ENCODE results near the gene RBM47.

- TF ChIP-seq, protein P1, sequence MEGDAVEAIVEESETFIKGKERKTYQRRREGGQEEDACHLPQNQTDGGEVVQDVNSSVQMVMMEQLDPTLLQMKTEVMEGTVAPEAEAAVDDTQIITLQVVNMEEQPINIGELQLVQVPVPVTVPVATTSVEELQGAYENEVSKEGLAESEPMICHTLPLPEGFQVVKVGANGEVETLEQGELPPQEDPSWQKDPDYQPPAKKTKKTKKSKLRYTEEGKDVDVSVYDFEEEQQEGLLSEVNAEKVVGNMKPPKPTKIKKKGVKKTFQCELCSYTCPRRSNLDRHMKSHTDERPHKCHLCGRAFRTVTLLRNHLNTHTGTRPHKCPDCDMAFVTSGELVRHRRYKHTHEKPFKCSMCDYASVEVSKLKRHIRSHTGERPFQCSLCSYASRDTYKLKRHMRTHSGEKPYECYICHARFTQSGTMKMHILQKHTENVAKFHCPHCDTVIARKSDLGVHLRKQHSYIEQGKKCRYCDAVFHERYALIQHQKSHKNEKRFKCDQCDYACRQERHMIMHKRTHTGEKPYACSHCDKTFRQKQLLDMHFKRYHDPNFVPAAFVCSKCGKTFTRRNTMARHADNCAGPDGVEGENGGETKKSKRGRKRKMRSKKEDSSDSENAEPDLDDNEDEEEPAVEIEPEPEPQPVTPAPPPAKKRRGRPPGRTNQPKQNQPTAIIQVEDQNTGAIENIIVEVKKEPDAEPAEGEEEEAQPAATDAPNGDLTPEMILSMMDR (IDR thresholded peaks at IDR 0.05) = no peak
- TF ChIP-seq ZFX (IDR thresholded peaks at IDR 0.05; ENCODE audit: borderline replicate concordance) = no peak
These were observed 171.6 kb downstream of the RBM47 start for GRCh38 chr4:40458109-40458508.
